ENCODE results near the gene SYT1. TPM values are rescaled to one million over a fixed set of nuclear protein-coding genes. Genes with fewer than 3 reads are reported as not detected.

The SYT1 gene
- total and polyA plus RNA-seq, 7 donors: 2.8 to 20.0 (median 10.6) TPM; not detected in 1

DNA sequence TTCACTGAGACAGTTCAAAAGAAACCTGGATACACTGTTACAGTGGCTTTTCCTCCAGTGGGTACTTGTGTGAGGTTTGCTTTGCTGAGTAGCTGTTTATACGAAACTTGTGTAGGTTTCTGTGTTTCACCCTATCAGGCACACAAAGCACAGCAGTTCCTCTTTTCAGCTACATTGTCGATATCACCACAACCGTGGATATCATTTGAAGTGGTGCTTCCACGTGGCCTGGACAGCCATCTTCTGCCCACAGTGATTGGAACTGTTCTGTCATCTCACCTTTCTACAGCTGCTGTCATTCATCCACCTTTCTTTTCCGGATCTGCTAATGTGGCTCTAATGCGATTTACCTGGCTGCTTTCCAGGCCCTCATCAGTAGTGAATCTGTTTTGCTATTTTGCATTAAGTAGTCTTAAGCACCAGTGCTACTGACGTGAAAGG lies 368.8 kb downstream of the SYT1 start:
- H3K4me3 ChIP-seq: no peak overlapping the region
- no peaks in the 10 kb centered on the region for H3K36me3 ChIP-seq
- no peaks in the 10 kb centered on the region for H3K9me3 ChIP-seq
- no peak overlapping the region for H3K27ac ChIP-seq
- DNase-seq: no peak
- TF ChIP-seq POLR2A (IDR thresholded peaks at IDR 0.05) (no peak), EP300 (IDR thresholded peaks at IDR 0.05) (no peak)
- TF ChIP-seq, protein P1, sequence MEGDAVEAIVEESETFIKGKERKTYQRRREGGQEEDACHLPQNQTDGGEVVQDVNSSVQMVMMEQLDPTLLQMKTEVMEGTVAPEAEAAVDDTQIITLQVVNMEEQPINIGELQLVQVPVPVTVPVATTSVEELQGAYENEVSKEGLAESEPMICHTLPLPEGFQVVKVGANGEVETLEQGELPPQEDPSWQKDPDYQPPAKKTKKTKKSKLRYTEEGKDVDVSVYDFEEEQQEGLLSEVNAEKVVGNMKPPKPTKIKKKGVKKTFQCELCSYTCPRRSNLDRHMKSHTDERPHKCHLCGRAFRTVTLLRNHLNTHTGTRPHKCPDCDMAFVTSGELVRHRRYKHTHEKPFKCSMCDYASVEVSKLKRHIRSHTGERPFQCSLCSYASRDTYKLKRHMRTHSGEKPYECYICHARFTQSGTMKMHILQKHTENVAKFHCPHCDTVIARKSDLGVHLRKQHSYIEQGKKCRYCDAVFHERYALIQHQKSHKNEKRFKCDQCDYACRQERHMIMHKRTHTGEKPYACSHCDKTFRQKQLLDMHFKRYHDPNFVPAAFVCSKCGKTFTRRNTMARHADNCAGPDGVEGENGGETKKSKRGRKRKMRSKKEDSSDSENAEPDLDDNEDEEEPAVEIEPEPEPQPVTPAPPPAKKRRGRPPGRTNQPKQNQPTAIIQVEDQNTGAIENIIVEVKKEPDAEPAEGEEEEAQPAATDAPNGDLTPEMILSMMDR (IDR thresholded peaks at IDR 0.05): no peak
- no peaks in the 10 kb centered on the region for H3K4me1 ChIP-seq
- WGBS, 2 donors: 62 to 77% methylated on average over 7 of the region's 7 CpGs
- intact Hi-C loops (cut with DNase I): no loop called here
- H3K27me3 ChIP-seq: no peaks in the 10 kb centered on the region

DNA sequence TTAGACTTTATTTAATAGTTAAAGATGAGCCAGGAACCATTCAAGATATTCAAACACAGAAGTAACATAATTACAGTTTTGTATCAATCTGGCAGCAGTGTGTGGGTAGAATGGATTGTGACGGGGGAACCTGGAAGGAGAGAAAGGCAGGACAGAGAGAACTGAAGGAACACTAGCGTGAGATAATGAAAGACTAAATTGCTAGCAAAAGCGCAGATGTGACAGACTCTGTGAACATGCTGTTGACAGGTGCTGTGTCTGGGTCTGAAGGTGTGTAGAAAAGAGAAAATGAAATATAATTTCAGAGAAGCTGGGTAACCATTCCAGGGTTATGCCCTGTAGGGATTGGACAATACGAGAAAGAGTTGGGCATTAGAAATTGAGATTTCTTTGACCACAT lies 372.3 kb downstream of the SYT1 start:
- Histone ChIP-seq H3K4me3 (no peak overlapping the region), H3K36me3 (no peaks in the 10 kb centered on the region), H3K4me1 (no peaks in the 10 kb centered on the region), H3K27ac (no peak overlapping the region), H3K9me3 (no peaks in the 10 kb centered on the region), H3K27me3 (no peaks in the 10 kb centered on the region)
- no peak for TF ChIP-seq POLR2AphosphoS5 (IDR thresholded peaks at IDR 0.05)
- no peak for TF ChIP-seq POLR2A (IDR thresholded peaks at IDR 0.05)
- intact Hi-C loops (cut with DNase I): no loop called here
- DNase-seq: no peak
- WGBS, 2 donors: 93 to 94% methylated on average over 4 of the region's 4 CpGs

DNA sequence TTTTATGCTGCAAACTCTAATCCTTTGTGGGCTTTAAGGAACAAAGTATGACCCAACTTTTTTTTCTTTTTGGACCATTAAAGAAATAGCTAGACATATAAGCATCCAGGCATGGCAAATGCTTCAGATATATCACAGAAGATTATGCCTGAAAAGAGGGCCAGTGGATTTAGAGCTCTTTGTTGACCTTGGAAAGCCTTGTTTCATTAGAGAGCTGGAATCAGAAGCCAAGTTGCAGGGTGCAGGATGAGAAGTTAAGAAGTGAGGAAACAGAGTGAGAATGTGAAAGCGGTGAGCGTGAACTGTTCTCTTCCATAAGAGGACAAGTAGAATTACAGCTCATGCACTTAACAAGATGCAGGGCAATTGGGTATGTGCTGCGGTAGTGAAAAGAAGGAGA lies 373.7 kb downstream of the SYT1 start:
- H3K27ac ChIP-seq: no peak overlapping the region
- H3K4me3 ChIP-seq: no peak overlapping the region
- no peaks in the 10 kb centered on the region for H3K4me1 ChIP-seq
- TF ChIP-seq, protein P1 (IDR thresholded peaks at IDR 0.05): no peak
- TF ChIP-seq POLR2AphosphoS5 (IDR thresholded peaks at IDR 0.05) (no peak), EP300 (IDR thresholded peaks at IDR 0.05) (no peak), POLR2A (IDR thresholded peaks at IDR 0.05) (no peak)
- no peaks in the 10 kb centered on the region for H3K27me3 ChIP-seq
- intact Hi-C loops (cut with DNase I): no loop called here
- WGBS, 2 donors: 93 to 98% methylated on average over 3 of the region's 3 CpGs
- H3K36me3 ChIP-seq: no peaks in the 10 kb centered on the region
- H3K9me3 ChIP-seq: no peaks in the 10 kb centered on the region
- no peak for DNase-seq

DNA sequence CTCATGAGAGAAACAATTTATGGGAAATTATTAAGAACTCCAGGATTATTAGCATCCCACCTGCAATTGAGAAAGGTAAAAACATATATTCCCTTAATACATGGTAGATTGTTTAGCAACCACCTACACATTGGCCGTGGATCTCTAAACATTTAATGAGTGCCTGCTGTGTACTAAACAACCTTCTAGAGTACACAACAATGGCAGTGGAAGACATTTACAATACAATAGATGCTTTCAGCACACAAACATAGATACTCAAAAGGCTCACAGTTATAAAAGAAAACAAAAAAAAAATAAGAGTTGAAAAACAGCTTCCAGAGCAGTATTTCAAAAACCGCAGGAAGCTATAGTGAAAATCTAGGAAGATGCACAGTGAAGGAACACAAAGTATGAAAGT lies 382.9 kb downstream of the SYT1 start:
- no peak for DNase-seq
- WGBS, 2 donors: 89 to 91% methylated on average over 2 of the region's 2 CpGs
- intact Hi-C loops (cut with DNase I): no loop called here
- Histone ChIP-seq H3K4me3 (no peak overlapping the region), H3K36me3 (no peaks in the 10 kb centered on the region), H3K9me3 (no peaks in the 10 kb centered on the region), H3K27me3 (no peaks in the 10 kb centered on the region), H3K4me1 (no peaks in the 10 kb centered on the region), H3K27ac (no peak overlapping the region)
- TF ChIP-seq, protein P1 (IDR thresholded peaks at IDR 0.05): no peak
- TF ChIP-seq EP300 (IDR thresholded peaks at IDR 0.05) (no peak), POLR2A (IDR thresholded peaks at IDR 0.05) (no peak), POLR2AphosphoS5 (IDR thresholded peaks at IDR 0.05) (no peak)

DNA sequence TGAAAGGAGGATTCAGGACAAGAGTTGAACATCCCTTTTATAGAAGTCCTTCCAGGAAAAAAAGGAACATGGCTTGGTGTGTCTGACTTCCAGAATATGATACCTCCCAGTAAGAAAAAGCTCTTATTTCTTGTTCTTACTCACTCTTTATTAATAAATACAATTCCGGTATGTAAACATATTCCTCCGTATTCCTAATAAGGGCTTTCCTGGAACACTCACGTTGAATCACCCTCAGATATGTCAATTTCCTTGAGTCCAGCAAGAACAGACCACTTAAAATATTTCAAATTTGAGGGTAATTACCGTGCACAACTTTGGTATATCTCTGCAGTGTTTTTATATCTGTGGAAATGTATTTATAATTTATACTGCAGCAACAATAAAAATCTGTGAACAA lies 385.6 kb downstream of the SYT1 start:
- Histone ChIP-seq H3K4me3 (no peak overlapping the region), H3K4me1 (no peaks in the 10 kb centered on the region), H3K27ac (no peak overlapping the region), H3K9me3 (no peaks in the 10 kb centered on the region), H3K36me3 (no peaks in the 10 kb centered on the region), H3K27me3 (no peaks in the 10 kb centered on the region)
- 81 to 89% methylated on average over 4 of the region's 4 CpGs for WGBS, 2 donors
- no peak for DNase-seq
- TF ChIP-seq POLR2A (IDR thresholded peaks at IDR 0.05) (no peak), EP300 (IDR thresholded peaks at IDR 0.05) (no peak), POLR2AphosphoS5 (IDR thresholded peaks at IDR 0.05) (no peak)
- TF ChIP-seq, protein P1 (IDR thresholded peaks at IDR 0.05): no peak
- intact Hi-C loops (cut with DNase I): no loop called here

Data from sigmoid colon (tissue), 7 donors.